Activated gamma-delta T cell treated with anti-CD3 and anti-CD28 coated beads, Interleukin-2, amount 50 U/mL, for 16 hours (primary cell): ENCODE measurements around the gene PLXNA4.

Experiments
- DNase-seq: peaks from one replicate; pipeline ENCODE4 v3.0.0-alpha.2; 2020; ENCODE audit warnings: low read depth

Gene PLXNA4

GRCh38 chr7:132142006-132142405, 434.3 kb downstream of the PLXNA4 start:
- DNase-seq, result no peak

- no peak for DNase-seq
These were observed 435.2 kb downstream of the PLXNA4 start for GRCh38 chr7:132141109-132141508.

- no peak for DNase-seq
These were observed 435.9 kb downstream of the PLXNA4 start for GRCh38 chr7:132140341-132140740.

GRCh38 chr7:132138817-132139216, 437.5 kb downstream of the PLXNA4 start:
- no peak for DNase-seq

GRCh38 chr7:132137681-132138080, 438.6 kb downstream of the PLXNA4 start:
- no peak for DNase-seq

GRCh38 chr7:132135746-132136385, 440.4 kb downstream of the PLXNA4 start:
- DNase-seq, result no peak

GRCh38 chr7:132134814-132135445, 441.3 kb downstream of the PLXNA4 start:
- DNase-seq, result no peak

GRCh38 chr7:132133501-132133900, 442.8 kb downstream of the PLXNA4 start:
- no peak for DNase-seq

GRCh38 chr7:132131196-132131595, 445.1 kb downstream of the PLXNA4 start:
- no peak for DNase-seq

- DNase-seq, result no peak
These were observed 445.8 kb downstream of the PLXNA4 start for GRCh38 chr7:132130497-132130896.

GRCh38 chr7:132125872-132126595, 450.2 kb downstream of the PLXNA4 start:
- DNase-seq, result no peak

GRCh38 chr7:132125096-132125495, 451.2 kb downstream of the PLXNA4 start:
- DNase-seq, result no peak

- DNase-seq, result no peak
These were observed 451.7 kb downstream of the PLXNA4 start for GRCh38 chr7:132124575-132124974.

GRCh38 chr7:132123773-132124172, 452.5 kb downstream of the PLXNA4 start:
- DNase-seq, result no peak

- no peak for DNase-seq
These were observed 453.4 kb downstream of the PLXNA4 start for GRCh38 chr7:132122901-132123300.

GRCh38 chr7:132121987-132122386, 454.3 kb downstream of the PLXNA4 start:
- DNase-seq, result no peak

GRCh38 chr7:132118641-132119040, 457.6 kb downstream of the PLXNA4 start:
- DNase-seq, result no peak

- DNase-seq, result no peak
These were observed 458.6 kb downstream of the PLXNA4 start for GRCh38 chr7:132117636-132118035.

- DNase-seq, result no peak
These were observed 459.1 kb downstream of the PLXNA4 start for GRCh38 chr7:132117181-132117580.

GRCh38 chr7:132116369-132116768, 459.9 kb downstream of the PLXNA4 start:
- DNase-seq, result no peak

- DNase-seq, result no peak
These were observed 460.5 kb downstream of the PLXNA4 start for GRCh38 chr7:132115758-132116157.

- no peak for DNase-seq
These were observed 461.2 kb downstream of the PLXNA4 start for GRCh38 chr7:132115028-132115427.

GRCh38 chr7:132114411-132114810, 461.9 kb downstream of the PLXNA4 start:
- DNase-seq, result no peak
